ENCODE measurements around the gene WWOX. TPM values are rescaled to one million over a fixed set of nuclear protein-coding genes. Genes with fewer than 3 reads are reported as not detected.
A peak's percentile ranks its signal among the peaks of the same experiment; 100 is the strongest.

Gene WWOX
- total RNA-seq, 3 donors from 2014 or later (not counting 1 experiment from before 2014, with no cell fraction given) = 21.0 to 29.8 (median 27.0) TPM

- H3K27me3 Mint-ChIP-seq (ENCODE audit: low read depth in 2 of 2) = peaks cover 13 to 27% of the 10 kb centered on the region in 2 donors
- no peaks in the 10 kb centered on the region for H3K36me3 Mint-ChIP-seq
- intact Hi-C loops (cut with micrococcal nuclease) = no loop called here
- H3K36me3 ChIP-seq (ENCODE audit: control insufficient read depth, insufficient read depth, low read length) = no peaks in the 10 kb centered on the region
- peaks cover 8% of the 10 kb centered on the region for H3K4me1 ChIP-seq (ENCODE audit: control insufficient read depth, insufficient read depth, low read length)
- no peak overlapping the region for H3K4me3 Mint-ChIP-seq
- no peak overlapping the region for H3K27ac Mint-ChIP-seq
- peaks cover 6 to 8% of the 10 kb centered on the region in 2 donors for H3K4me1 Mint-ChIP-seq
- WGBS (ENCODE audit: insufficient coverage) = 73% methylated on average over 2 of the region's 6 CpGs
- DNase-seq = no peak
- TF ChIP-seq CTCF (IDR thresholded peaks at IDR 0.05) = no peak
- H3K9me3 Mint-ChIP-seq = no peaks in the 10 kb centered on the region
- H3K4me3 ChIP-seq (ENCODE audit: low read length) = no peak overlapping the region
- no peaks in the 10 kb centered on the region for H3K9me3 ChIP-seq (ENCODE audit: control insufficient read depth, insufficient read depth, low read length)
- H3K27me3 ChIP-seq (ENCODE audit: control insufficient read depth, insufficient read depth, low read length) = no peaks in the 10 kb centered on the region
- no peak overlapping the region for H3K27ac ChIP-seq (ENCODE audit: low read length)
- ATAC-seq = no peak
Measured at GRCh38 chr16:78775161-78775561, 675.7 kb downstream of the WWOX start.

- WGBS (ENCODE audit: insufficient coverage) = 79% methylated on average over 14 of the region's 17 CpGs
- intact Hi-C loops (cut with micrococcal nuclease) = no loop called here
- Mint-ChIP-seq H3K4me1 (no peaks in the 10 kb centered on the region), H3K36me3 (no peaks in the 10 kb centered on the region), H3K27ac (no peak overlapping the region), H3K9me3 (no peaks in the 10 kb centered on the region), H3K4me3 (no peak overlapping the region), H3K27me3 (ENCODE audit: low read depth in 2 of 2) (peaks cover 2 to 5% of the 10 kb centered on the region in 2 donors)
- ATAC-seq (no peak), DNase-seq (peak in 1 of 2 donors; percentile 17)
- H3K27me3 ChIP-seq (ENCODE audit: control insufficient read depth, insufficient read depth, low read length) = no peaks in the 10 kb centered on the region
- no peak for TF ChIP-seq CTCF (IDR thresholded peaks at IDR 0.05)
- H3K4me3 ChIP-seq (ENCODE audit: low read length) = no peak overlapping the region
- H3K27ac ChIP-seq (ENCODE audit: low read length) = no peak overlapping the region
- H3K4me1 ChIP-seq (ENCODE audit: control insufficient read depth, insufficient read depth, low read length) = no peaks in the 10 kb centered on the region
- no peaks in the 10 kb centered on the region for H3K36me3 ChIP-seq (ENCODE audit: control insufficient read depth, insufficient read depth, low read length)
- H3K9me3 ChIP-seq (ENCODE audit: control insufficient read depth, insufficient read depth, low read length) = no peaks in the 10 kb centered on the region
Measured at GRCh38 chr16:78778101-78779004, 678.9 kb downstream of the WWOX start.

GRCh38 chr16:78780808-78781207 is 681.4 kb downstream of the WWOX start:
- H3K9me3 Mint-ChIP-seq = no peaks in the 10 kb centered on the region
- ATAC-seq = no peak
- no peaks in the 10 kb centered on the region for H3K4me1 Mint-ChIP-seq
- H3K4me1 ChIP-seq (ENCODE audit: control insufficient read depth, insufficient read depth, low read length) = no peaks in the 10 kb centered on the region
- intact Hi-C loops (cut with micrococcal nuclease) = no loop called here
- H3K27me3 Mint-ChIP-seq (ENCODE audit: low read depth in 2 of 2) = peaks cover 0 to 5% of the 10 kb centered on the region in 2 donors
- 100% methylated on average over 2 of the region's 2 CpGs for WGBS (ENCODE audit: insufficient coverage)
- no peak overlapping the region for H3K4me3 Mint-ChIP-seq
- H3K27ac ChIP-seq (ENCODE audit: low read length) = no peak overlapping the region
- H3K4me3 ChIP-seq (ENCODE audit: low read length) = no peak overlapping the region
- no peak for TF ChIP-seq CTCF (IDR thresholded peaks at IDR 0.05)
- no peaks in the 10 kb centered on the region for H3K36me3 Mint-ChIP-seq
- no peaks in the 10 kb centered on the region for H3K27me3 ChIP-seq (ENCODE audit: control insufficient read depth, insufficient read depth, low read length)
- no peak for DNase-seq
- H3K36me3 ChIP-seq (ENCODE audit: control insufficient read depth, insufficient read depth, low read length) = no peaks in the 10 kb centered on the region
- no peak overlapping the region for H3K27ac Mint-ChIP-seq
- H3K9me3 ChIP-seq (ENCODE audit: control insufficient read depth, insufficient read depth, low read length) = no peaks in the 10 kb centered on the region

Data from natural killer cell (primary cell).